ENCODE measurements around the gene KDM3B. TPM values are rescaled to one million over a fixed set of nuclear protein-coding genes. Genes with fewer than 3 reads are reported as not detected.

The KDM3B gene
- polyA plus RNA-seq, 2 of the 4 experiments (the other 2 are of a cell fraction): 38.1 to 52.5 TPM

DNA sequence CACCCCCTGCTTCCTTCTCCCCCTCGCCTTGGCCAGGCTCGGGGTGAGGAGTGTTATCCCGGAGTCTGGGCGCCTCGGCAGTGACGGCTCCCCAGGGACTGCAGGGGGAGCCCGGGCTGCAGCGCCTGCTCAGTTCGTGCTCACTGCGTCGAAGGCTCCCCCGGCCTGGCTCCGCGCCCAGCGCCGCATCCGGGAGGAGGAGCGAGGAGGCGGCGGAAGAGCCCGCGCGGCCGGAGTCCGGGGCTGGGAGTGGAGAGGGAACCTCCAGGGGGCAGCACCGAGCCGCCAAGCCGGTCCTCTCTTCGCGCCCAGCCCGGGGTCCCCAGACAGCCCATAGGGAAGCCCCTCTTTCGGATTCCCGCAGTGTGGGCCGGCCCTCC, 111.5 kb downstream of the KDM3B start (continued):
- TF ChIP-seq, protein P1, sequence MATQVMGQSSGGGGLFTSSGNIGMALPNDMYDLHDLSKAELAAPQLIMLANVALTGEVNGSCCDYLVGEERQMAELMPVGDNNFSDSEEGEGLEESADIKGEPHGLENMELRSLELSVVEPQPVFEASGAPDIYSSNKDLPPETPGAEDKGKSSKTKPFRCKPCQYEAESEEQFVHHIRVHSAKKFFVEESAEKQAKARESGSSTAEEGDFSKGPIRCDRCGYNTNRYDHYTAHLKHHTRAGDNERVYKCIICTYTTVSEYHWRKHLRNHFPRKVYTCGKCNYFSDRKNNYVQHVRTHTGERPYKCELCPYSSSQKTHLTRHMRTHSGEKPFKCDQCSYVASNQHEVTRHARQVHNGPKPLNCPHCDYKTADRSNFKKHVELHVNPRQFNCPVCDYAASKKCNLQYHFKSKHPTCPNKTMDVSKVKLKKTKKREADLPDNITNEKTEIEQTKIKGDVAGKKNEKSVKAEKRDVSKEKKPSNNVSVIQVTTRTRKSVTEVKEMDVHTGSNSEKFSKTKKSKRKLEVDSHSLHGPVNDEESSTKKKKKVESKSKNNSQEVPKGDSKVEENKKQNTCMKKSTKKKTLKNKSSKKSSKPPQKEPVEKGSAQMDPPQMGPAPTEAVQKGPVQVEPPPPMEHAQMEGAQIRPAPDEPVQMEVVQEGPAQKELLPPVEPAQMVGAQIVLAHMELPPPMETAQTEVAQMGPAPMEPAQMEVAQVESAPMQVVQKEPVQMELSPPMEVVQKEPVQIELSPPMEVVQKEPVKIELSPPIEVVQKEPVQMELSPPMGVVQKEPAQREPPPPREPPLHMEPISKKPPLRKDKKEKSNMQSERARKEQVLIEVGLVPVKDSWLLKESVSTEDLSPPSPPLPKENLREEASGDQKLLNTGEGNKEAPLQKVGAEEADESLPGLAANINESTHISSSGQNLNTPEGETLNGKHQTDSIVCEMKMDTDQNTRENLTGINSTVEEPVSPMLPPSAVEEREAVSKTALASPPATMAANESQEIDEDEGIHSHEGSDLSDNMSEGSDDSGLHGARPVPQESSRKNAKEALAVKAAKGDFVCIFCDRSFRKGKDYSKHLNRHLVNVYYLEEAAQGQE (IDR thresholded peaks at IDR 0.05): no peak
- peak; percentile 31 to 71 for TF ChIP-seq RAD21 (conservative IDR thresholded peaks at IDR 0.05 in 1 of 2, IDR thresholded peaks at IDR 0.05 in 1 of 2)

DNA sequence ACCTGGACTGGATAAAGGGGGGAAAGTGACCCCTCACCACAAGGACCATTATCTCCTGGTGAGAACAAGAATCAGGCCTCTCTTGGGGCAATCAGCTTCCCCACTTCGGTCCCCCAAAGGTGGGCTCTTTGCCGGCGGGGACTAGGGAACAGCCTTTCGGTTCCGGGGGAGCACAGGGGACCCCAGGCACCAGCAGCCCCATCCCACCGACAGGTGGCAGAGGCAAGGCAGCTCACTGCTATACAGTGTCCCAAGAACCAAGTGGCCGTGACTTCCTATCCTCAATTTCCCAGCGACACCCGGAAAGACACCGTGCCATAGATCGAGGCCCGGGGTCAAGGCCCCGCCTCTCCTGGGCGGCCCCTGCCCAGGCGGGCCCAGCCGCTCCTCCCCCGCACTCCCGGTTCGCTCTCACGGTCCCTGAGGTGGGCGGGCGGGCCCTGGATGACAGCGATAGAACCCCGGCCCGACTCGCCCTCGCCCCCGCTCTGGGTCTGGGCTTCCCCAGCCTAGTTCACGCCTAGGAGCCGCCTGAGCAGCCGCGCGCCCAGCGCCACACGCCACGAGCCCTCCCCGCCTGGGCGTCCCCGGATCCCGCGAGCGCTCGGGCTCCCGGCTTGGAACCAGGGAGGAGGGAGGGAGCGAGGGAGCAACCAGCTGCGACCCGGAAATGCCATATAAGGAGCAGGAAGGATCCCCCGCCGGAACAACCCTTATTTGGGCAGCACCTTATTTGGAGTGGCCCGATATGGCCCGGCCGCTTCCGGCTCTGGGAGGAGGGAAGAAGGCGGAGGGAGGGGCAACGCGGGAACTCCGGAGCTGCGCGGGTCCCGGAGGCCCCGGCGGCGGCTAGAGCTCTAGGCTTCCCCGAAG, 112.1 kb downstream of the KDM3B start:
- H3K27ac ChIP-seq: peak overlapping the region; percentile 95 to 96
- ATAC-seq: peak; percentile 60 to 75
- DNase-seq (ENCODE audit: low read depth in 1 of 2, low spot score in 1 of 2): peak; percentile 94 to 97
- ChIA-PET POLR2A (interaction anchor here (0.6 to 3.3 kb wide), 22 partner anchors 9 to 251 kb away, joined by 3 to 34 read pairs (median 4); partner anchors contain the start of genes CDC23, CDC25C, ETF1 and FAM53C), CTCF (interaction anchor here (1.0 to 14.7 kb wide), 18 partner anchors 9 to 285 kb away, joined by 3 to 199 read pairs (median 4); no protein-coding TSS in a partner anchor)
- peak overlapping the region; percentile 95 for H3K4me2 ChIP-seq
- FAIRE-seq: no peak
- H3K4me1 ChIP-seq: peaks cover 12% of the 10 kb centered on the region
- peak overlapping the region; percentile 66 for H3K4me3 ChIP-seq
- WGBS (ENCODE audit: missing lambda C conversion rate): 2% methylated on average over 27 of the region's 64 CpGs
- H3K9me3 ChIP-seq: no peaks in the 10 kb centered on the region
- TF ChIP-seq RARB (CRISPR knock-in tag; IDR thresholded peaks at IDR 0.05) (peak; percentile 15; the same call in 1 of the 2 replicates), FOSL2 (IDR thresholded peaks at IDR 0.05) (no peak), FOSL2 (CRISPR knock-in tag; IDR thresholded peaks at IDR 0.05) (no peak), SREBF2 (IDR thresholded peaks at IDR 0.05) (no peak), POLR2AphosphoS2 (conservative IDR thresholded peaks at IDR 0.05; ENCODE audit: low read length) (0 out of 2 replicates have a peak, but pooled peaks have one; percentile 20), HOXA7 (CRISPR knock-in tag; IDR thresholded peaks at IDR 0.05) (no peak), CHD2 (IDR thresholded peaks at IDR 0.05; ENCODE audit: low read length, partially characterized antibody) (peak; percentile 81), NR3C1 (IDR thresholded peaks at IDR 0.05) (no peak), HOXB5 (CRISPR knock-in tag; IDR thresholded peaks at IDR 0.05) (0 out of 2 replicates have a peak, but pooled peaks have one; percentile 21), CEBPB (IDR thresholded peaks at IDR 0.05) (no peak), RNF2 (IDR thresholded peaks at IDR 0.05; ENCODE audit: borderline replicate concordance, low read depth) (no peak), BHLHE40 (IDR thresholded peaks at IDR 0.05; ENCODE audit: low read depth, low read length) (no peak), PHF8 (IDR thresholded peaks at IDR 0.05; ENCODE audit: borderline replicate concordance, low read depth) (peak; percentile 57; the same call in 1 of the 2 replicates), MAZ (IDR thresholded peaks at IDR 0.05; ENCODE audit: borderline replicate concordance, low read depth, low read length) (peak; percentile 79; the same call in 1 of the 2 replicates), FOSB (CRISPR knock-in tag; IDR thresholded peaks at IDR 0.05) (no peak; the same call in 1 of the 2 replicates), CBX2 (IDR thresholded peaks at IDR 0.05; ENCODE audit: borderline replicate concordance, low read depth) (no peak), FOXS1 (CRISPR knock-in tag; IDR thresholded peaks at IDR 0.05) (no peak), RFX5 (IDR thresholded peaks at IDR 0.05) (no peak)
- TF ChIP-seq, protein P2, sequence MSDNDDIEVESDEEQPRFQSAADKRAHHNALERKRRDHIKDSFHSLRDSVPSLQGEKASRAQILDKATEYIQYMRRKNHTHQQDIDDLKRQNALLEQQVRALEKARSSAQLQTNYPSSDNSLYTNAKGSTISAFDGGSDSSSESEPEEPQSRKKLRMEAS (IDR thresholded peaks at IDR 0.05): peak; percentile 51; the same call in 1 of the 2 replicates
- TF ChIP-seq, protein P3, sequence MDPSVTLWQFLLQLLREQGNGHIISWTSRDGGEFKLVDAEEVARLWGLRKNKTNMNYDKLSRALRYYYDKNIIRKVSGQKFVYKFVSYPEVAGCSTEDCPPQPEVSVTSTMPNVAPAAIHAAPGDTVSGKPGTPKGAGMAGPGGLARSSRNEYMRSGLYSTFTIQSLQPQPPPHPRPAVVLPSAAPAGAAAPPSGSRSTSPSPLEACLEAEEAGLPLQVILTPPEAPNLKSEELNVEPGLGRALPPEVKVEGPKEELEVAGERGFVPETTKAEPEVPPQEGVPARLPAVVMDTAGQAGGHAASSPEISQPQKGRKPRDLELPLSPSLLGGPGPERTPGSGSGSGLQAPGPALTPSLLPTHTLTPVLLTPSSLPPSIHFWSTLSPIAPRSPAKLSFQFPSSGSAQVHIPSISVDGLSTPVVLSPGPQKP (IDR thresholded peaks at IDR 0.05; ENCODE audit: low read depth, low read length): peak; percentile 100
- TF ChIP-seq, protein P4, sequence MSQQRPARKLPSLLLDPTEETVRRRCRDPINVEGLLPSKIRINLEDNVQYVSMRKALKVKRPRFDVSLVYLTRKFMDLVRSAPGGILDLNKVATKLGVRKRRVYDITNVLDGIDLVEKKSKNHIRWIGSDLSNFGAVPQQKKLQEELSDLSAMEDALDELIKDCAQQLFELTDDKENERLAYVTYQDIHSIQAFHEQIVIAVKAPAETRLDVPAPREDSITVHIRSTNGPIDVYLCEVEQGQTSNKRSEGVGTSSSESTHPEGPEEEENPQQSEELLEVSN (IDR thresholded peaks at IDR 0.05; ENCODE audit: borderline replicate concordance, low read depth): peak; percentile 29; the same call in 1 of the 2 replicates
- TF ChIP-seq, protein P5, sequence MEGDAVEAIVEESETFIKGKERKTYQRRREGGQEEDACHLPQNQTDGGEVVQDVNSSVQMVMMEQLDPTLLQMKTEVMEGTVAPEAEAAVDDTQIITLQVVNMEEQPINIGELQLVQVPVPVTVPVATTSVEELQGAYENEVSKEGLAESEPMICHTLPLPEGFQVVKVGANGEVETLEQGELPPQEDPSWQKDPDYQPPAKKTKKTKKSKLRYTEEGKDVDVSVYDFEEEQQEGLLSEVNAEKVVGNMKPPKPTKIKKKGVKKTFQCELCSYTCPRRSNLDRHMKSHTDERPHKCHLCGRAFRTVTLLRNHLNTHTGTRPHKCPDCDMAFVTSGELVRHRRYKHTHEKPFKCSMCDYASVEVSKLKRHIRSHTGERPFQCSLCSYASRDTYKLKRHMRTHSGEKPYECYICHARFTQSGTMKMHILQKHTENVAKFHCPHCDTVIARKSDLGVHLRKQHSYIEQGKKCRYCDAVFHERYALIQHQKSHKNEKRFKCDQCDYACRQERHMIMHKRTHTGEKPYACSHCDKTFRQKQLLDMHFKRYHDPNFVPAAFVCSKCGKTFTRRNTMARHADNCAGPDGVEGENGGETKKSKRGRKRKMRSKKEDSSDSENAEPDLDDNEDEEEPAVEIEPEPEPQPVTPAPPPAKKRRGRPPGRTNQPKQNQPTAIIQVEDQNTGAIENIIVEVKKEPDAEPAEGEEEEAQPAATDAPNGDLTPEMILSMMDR (IDR thresholded peaks at IDR 0.05): peak; percentile 47; the same call in 2 of the 3 replicates
- TF ChIP-seq, protein P6, sequence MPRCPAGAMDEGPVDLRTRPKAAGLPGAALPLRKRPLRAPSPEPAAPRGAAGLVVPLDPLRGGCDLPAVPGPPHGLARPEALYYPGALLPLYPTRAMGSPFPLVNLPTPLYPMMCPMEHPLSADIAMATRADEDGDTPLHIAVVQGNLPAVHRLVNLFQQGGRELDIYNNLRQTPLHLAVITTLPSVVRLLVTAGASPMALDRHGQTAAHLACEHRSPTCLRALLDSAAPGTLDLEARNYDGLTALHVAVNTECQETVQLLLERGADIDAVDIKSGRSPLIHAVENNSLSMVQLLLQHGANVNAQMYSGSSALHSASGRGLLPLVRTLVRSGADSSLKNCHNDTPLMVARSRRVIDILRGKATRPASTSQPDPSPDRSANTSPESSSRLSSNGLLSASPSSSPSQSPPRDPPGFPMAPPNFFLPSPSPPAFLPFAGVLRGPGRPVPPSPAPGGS (IDR thresholded peaks at IDR 0.05): peak; percentile 58; the same call in 1 of the 3 replicates
